IMR-90 (cell line): ENCODE results near the gene LILRA2. TPM values are rescaled to one million over a fixed set of nuclear protein-coding genes. Genes with fewer than 3 reads are reported as not detected.

ENCODE experiments used
- ATAC-seq: fragments of 200-7000 bp; cut with Tn5 transposase; 2 replicates; pipeline ENCODE4 v1.9.1; 2020; ENCODE audit warnings: low read depth, mild to moderate bottlenecking, moderate library complexity
- BruUV-seq: library from RNA; stranded (reverse); fragments of 400-500 nt; replicated peaks from 2 replicates; lab custom pipeline; 2021; lab: Mats Ljungman, UMichigan
- CTCF ChIA-PET: fragments of 300-600 bp; formaldehyde crosslinking; extraction: SDS; loops from one replicate; lab custom pipeline; 2021; ENCODE audit warnings: antibody characterized with exemption; lab: Yijun Ruan, JAX
- POLR2A ChIA-PET: fragments of 300-600 bp; sonication (Branson Sonifier 250); formaldehyde crosslinking; loops from one replicate; lab custom pipeline; 2022; ENCODE audit warnings: antibody characterized with exemption; ENCODE audit not compliant: unreplicated experiment; lab: Charles Lee
- DNase-seq: peaks from one replicate; pipeline ENCODE4 v3.0.0; 2013
- H2AFZ ChIP-seq: replicated peaks from 2 replicates; pipeline ENCODE3; 2013; ENCODE audit warnings: low read length, mild to moderate bottlenecking; ENCODE audit not compliant: poor library complexity
- H2AK5ac ChIP-seq: 2 replicates; pipeline ENCODE4 v1.6.1; 2013; ENCODE audit warnings: low read depth, low read length, inconsistent platforms
- H2AK9ac ChIP-seq: replicated peaks from 2 replicates; pipeline ENCODE3; 2013; ENCODE audit warnings: mild to moderate bottlenecking, low read depth, low read length, moderate library complexity; ENCODE audit not compliant: poor library complexity
- H2BK120ac ChIP-seq: 2 replicates; pipeline ENCODE4 v1.6.1; 2013; ENCODE audit warnings: low read depth, low read length, inconsistent platforms
- H2BK15ac ChIP-seq: 3 replicates; pipeline ENCODE4 v1.6.1; 2013; ENCODE audit warnings: low read depth, low read length, inconsistent platforms
- H2BK20ac ChIP-seq: 2 replicates; pipeline ENCODE4 v1.6.1; 2013; ENCODE audit warnings: low read depth, mild to moderate bottlenecking, inconsistent platforms, low read length, moderate library complexity
- H2BK5ac ChIP-seq: 2 replicates; pipeline ENCODE4 v1.6.1; 2013; ENCODE audit warnings: mild to moderate bottlenecking, low read depth, low read length, inconsistent platforms; ENCODE audit not compliant: poor library complexity, severe bottlenecking
- H3K14ac ChIP-seq: replicated peaks from 2 replicates; pipeline ENCODE4 v1.6.1; 2013; ENCODE audit warnings: low read depth, low read length, inconsistent platforms
- H3K18ac ChIP-seq: 2 replicates; pipeline ENCODE4 v1.6.1; 2013; ENCODE audit warnings: low read depth, low read length, control low read depth
- H3K23ac ChIP-seq: 2 replicates; pipeline ENCODE4 v1.6.1; 2013; ENCODE audit warnings: low read depth, low read length, inconsistent platforms
- H3K27ac ChIP-seq: 2 replicates; pipeline ENCODE4 v1.5.1; 2013; ENCODE audit warnings: mild to moderate bottlenecking, control low read depth, low read length; ENCODE audit not compliant: insufficient read depth
- H3K27me3 ChIP-seq: 2 replicates; pipeline ENCODE4 v1.6.1; 2013; ENCODE audit warnings: low read length; ENCODE audit not compliant: control insufficient read depth, insufficient read depth
- H3K36me3 ChIP-seq: 2 replicates; pipeline ENCODE4 v1.6.1; 2013; ENCODE audit warnings: low read length, mixed read lengths; ENCODE audit not compliant: control insufficient read depth, insufficient read depth
- H3K4ac ChIP-seq: 2 replicates; pipeline ENCODE4 v1.6.1; 2013; ENCODE audit warnings: low read depth, low read length, inconsistent platforms
- H3K4me1 ChIP-seq: 2 replicates; pipeline ENCODE4 v1.6.1; 2013; ENCODE audit warnings: low read length, mixed read lengths; ENCODE audit not compliant: control insufficient read depth, insufficient read depth
- H3K4me2 ChIP-seq: 2 replicates; pipeline ENCODE4 v1.6.1; 2013; ENCODE audit warnings: low read depth, mild to moderate bottlenecking, control low read depth, low read length, moderate library complexity
- H3K4me3 ChIP-seq: 2 replicates; pipeline ENCODE4 v1.5.1; 2013; ENCODE audit warnings: low read depth, mild to moderate bottlenecking, control low read depth, low read length, moderate library complexity; ENCODE audit not compliant: insufficient read depth
- H3K56ac ChIP-seq: 2 replicates; pipeline ENCODE4 v1.6.1; 2013; ENCODE audit warnings: low read length, inconsistent platforms; ENCODE audit not compliant: insufficient read depth; ENCODE audit errors: extremely low read depth
- H3K79me1 ChIP-seq, 2 experiments: 2 replicates each; pipeline ENCODE4 v1.6.1; 2013; ENCODE audit warnings: low read length in 2 of 2, inconsistent platforms in 1 of 2, low read depth in 1 of 2
- H3K9ac ChIP-seq: 2 replicates; pipeline ENCODE4 v1.6.1; 2013; ENCODE audit warnings: low read depth, low read length, control low read depth
- H3K9me1 ChIP-seq: 2 replicates; pipeline ENCODE4 v1.6.1; 2013; ENCODE audit warnings: low read length, inconsistent platforms; ENCODE audit not compliant: insufficient read depth
- H3K9me3 ChIP-seq: 2 replicates; pipeline ENCODE4 v1.6.1; 2013; ENCODE audit warnings: low read length; ENCODE audit not compliant: control insufficient read depth, insufficient read depth
- H4K20me1 ChIP-seq: 2 replicates; pipeline ENCODE4 v1.6.1; 2013; ENCODE audit warnings: low read length, inconsistent platforms; ENCODE audit not compliant: insufficient read depth
- H4K5ac ChIP-seq: 2 replicates; pipeline ENCODE4 v1.6.1; 2013; ENCODE audit warnings: mild to moderate bottlenecking, low read depth, low read length, control low read depth
- H4K8ac ChIP-seq, 2 experiments: 2 replicates each; pipeline ENCODE4 v1.6.1; 2013; ENCODE audit warnings: low read depth in 2 of 2, low read length in 2 of 2, control low read depth in 1 of 2, inconsistent platforms in 1 of 2
- H4K91ac ChIP-seq: 2 replicates; pipeline ENCODE4 v1.6.1; 2013; ENCODE audit warnings: low read depth, low read length, inconsistent platforms; ENCODE audit not compliant: insufficient read depth
- BHLHE40 ChIP-seq: fragments of 150-350 bp; IDR thresholded peaks from 2 replicates; pipeline ENCODE4 v1.6.1; 2016; ENCODE audit warnings: mild to moderate bottlenecking, low read depth, low read length
- CEBPB ChIP-seq: IDR thresholded peaks from 2 replicates; pipeline ENCODE4 v1.6.1; 2012; ENCODE audit warnings: low read depth, low read length, improper control_type of control experiment
- FOS ChIP-seq: fragments of 150-350 bp; IDR thresholded peaks from 2 replicates; pipeline ENCODE4 v1.6.1; 2016; ENCODE audit warnings: low read depth, low read length
- MAFK ChIP-seq: IDR thresholded peaks from 2 replicates; pipeline ENCODE4 v1.6.1; 2012; ENCODE audit warnings: low read depth, low read length, improper control_type of control experiment
- MXI1 ChIP-seq: IDR thresholded peaks from 2 replicates; pipeline ENCODE4 v1.6.1; 2012; ENCODE audit warnings: low read depth, mild to moderate bottlenecking, low read length, moderate library complexity, borderline replicate concordance
- NFE2L2 ChIP-seq: fragments of 150-350 bp; IDR thresholded peaks from 2 replicates; pipeline ENCODE4 v1.6.1; 2016; ENCODE audit warnings: low read depth, mild to moderate bottlenecking, low read length
- POLR2A ChIP-seq: IDR thresholded peaks from 2 replicates; pipeline ENCODE4 v1.6.1; 2012; ENCODE audit warnings: mild to moderate bottlenecking, low read depth, low read length
- RAD21 ChIP-seq: IDR thresholded peaks from 2 replicates; pipeline ENCODE4 v1.6.1; 2012; ENCODE audit warnings: low read length, improper control_type of control experiment
- RCOR1 ChIP-seq: IDR thresholded peaks from 2 replicates; pipeline ENCODE4 v1.6.1; 2012; ENCODE audit warnings: mild to moderate bottlenecking, low read length, improper control_type of control experiment; ENCODE audit not compliant: insufficient replicate concordance
- RFX5 ChIP-seq: IDR thresholded peaks from 2 replicates; pipeline ENCODE4 v1.8.0; 2012; ENCODE audit warnings: low read depth, mild to moderate bottlenecking, low read length, moderate library complexity
- SMC3 ChIP-seq: fragments of 150-350 bp; IDR thresholded peaks from 2 replicates; pipeline ENCODE4 v1.6.1; 2016; ENCODE audit warnings: low read depth, mild to moderate bottlenecking, antibody characterized with exemption, low read length, moderate library complexity
- WGBS, 2 experiments: methylation state at CpG; one replicate each; pipeline versions ENCODE4 v1.1.5 to v1.1.7; 2013; ENCODE audit warnings: missing lambda C conversion rate in 2 of 2; ENCODE audit not compliant: insufficient read length in 1 of 2; ENCODE audit errors: extremely low coverage in 2 of 2; 5-methylcytosine and 5-hydroxymethylcytosine counted together
- dilution Hi-C: fragments of 300-500 bp; cut with HindIII; formaldehyde crosslinking; loops from one replicate; pipeline ENCODE4 v1.14.3; 2018; ENCODE audit warnings: low sequenced_read_pairs; ENCODE audit not compliant: unreplicated experiment
- in situ Hi-C: fragments of 300-500 bp; cut with MboI; formaldehyde crosslinking; loops from 3 replicates; pipeline ENCODE4 v1.14.3; 2019; ENCODE audit warnings: low sequenced_read_pairs, inconsistent platforms, mixed read lengths
- intact Hi-C: fragments of 100-400 bp; cut with micrococcal nuclease; formaldehyde crosslinking; loops from 2 replicates; pipeline ENCODE4 v1.10.0; 2022
- polyA plus RNA-seq, 3 experiments: library from polyadenylated mRNA; depleted of rRNA; stranded (reverse); fragments of >200 nt; gene quantifications; 2 replicates each; pipeline ENCODE4 v1.2.3, GENCODE V29; 2012; ENCODE audit warnings: low replicate concordance in 1 of 3
- total RNA-seq: library from RNA; depleted of rRNA; stranded (reverse); fragments of >200 nt; gene quantifications from 2 replicates; pipeline ENCODE4 v1.2.3, GENCODE V29; 2012
- TF ChIP-seq, protein P1 (sequence below): fragments of 150-350 bp; IDR thresholded peaks from 2 replicates; pipeline ENCODE4 v1.6.1; 2017; ENCODE audit warnings: mild to moderate bottlenecking, antibody characterized with exemption, low read length, low read depth
- TF ChIP-seq, protein P2 (sequence below): conservative IDR thresholded peaks from 2 replicates; pipeline ENCODE4 v1.5.1; 2012; ENCODE audit warnings: mild to moderate bottlenecking, low read depth, low read length, improper control_type of control experiment
- TF ChIP-seq, protein P3 (sequence below): fragments of 150-350 bp; IDR thresholded peaks from 2 replicates; pipeline ENCODE4 v1.6.1; 2016; ENCODE audit warnings: low read depth, mild to moderate bottlenecking, low read length, moderate library complexity, borderline replicate concordance

Gene LILRA2
- total and polyA plus RNA-seq, 2 of the 4 experiments (the other 2 are of a cell fraction): not detected

DNA sequence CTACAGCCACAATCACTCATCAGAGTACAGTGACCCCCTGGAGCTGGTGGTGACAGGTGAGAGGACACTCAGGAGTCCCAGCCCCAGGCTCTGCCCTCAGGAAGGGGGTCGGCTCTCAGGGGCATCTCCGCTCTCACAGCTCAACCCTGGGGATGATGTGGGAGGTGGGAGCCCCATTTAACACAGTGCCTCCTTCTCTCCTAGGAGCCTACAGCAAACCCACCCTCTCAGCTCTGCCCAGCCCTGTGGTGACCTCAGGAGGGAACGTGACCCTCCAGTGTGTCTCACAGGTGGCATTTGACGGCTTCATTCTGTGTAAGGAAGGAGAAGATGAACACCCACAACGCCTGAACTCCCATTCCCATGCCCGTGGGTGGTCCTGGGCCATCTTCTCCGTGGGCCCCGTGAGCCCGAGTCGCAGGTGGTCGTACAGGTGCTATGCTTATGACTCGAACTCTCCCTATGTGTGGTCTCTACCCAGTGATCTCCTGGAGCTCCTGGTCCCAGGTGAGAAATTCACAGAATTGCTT lies 1.0 kb downstream of the LILRA2 start:
- H3K9ac ChIP-seq: no peak overlapping the region
- H2AK9ac ChIP-seq: no peak overlapping the region
- H2BK5ac ChIP-seq: no peak overlapping the region
- H4K8ac ChIP-seq: no peak overlapping the region
- H3K4me2 ChIP-seq: no peak overlapping the region
- H3K9me3 ChIP-seq: peaks cover 37% of the 10 kb centered on the region
- no peak overlapping the region for H3K4me3 ChIP-seq
- DNase-seq (no peak), ATAC-seq (no peak)
- H3K4me1 ChIP-seq: no peaks in the 10 kb centered on the region
- no peak overlapping the region for H3K18ac ChIP-seq
- H3K9me1 ChIP-seq: no peaks in the 10 kb centered on the region
- H3K14ac ChIP-seq: no peak overlapping the region
- no peak overlapping the region for H2BK15ac ChIP-seq
- no peak overlapping the region for H4K5ac ChIP-seq
- TF ChIP-seq, protein P1, sequence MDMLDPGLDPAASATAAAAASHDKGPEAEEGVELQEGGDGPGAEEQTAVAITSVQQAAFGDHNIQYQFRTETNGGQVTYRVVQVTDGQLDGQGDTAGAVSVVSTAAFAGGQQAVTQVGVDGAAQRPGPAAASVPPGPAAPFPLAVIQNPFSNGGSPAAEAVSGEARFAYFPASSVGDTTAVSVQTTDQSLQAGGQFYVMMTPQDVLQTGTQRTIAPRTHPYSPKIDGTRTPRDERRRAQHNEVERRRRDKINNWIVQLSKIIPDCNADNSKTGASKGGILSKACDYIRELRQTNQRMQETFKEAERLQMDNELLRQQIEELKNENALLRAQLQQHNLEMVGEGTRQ: no peak
- TF ChIP-seq CEBPB (no peak), FOS (no peak), MXI1 (no peak), NFE2L2 (no peak), RCOR1 (no peak), SMC3 (no peak), RAD21 (no peak), BHLHE40 (no peak), MAFK (no peak), POLR2A (no peak), RFX5 (no peak)
- TF ChIP-seq, protein P2, sequence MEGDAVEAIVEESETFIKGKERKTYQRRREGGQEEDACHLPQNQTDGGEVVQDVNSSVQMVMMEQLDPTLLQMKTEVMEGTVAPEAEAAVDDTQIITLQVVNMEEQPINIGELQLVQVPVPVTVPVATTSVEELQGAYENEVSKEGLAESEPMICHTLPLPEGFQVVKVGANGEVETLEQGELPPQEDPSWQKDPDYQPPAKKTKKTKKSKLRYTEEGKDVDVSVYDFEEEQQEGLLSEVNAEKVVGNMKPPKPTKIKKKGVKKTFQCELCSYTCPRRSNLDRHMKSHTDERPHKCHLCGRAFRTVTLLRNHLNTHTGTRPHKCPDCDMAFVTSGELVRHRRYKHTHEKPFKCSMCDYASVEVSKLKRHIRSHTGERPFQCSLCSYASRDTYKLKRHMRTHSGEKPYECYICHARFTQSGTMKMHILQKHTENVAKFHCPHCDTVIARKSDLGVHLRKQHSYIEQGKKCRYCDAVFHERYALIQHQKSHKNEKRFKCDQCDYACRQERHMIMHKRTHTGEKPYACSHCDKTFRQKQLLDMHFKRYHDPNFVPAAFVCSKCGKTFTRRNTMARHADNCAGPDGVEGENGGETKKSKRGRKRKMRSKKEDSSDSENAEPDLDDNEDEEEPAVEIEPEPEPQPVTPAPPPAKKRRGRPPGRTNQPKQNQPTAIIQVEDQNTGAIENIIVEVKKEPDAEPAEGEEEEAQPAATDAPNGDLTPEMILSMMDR: no peak
- TF ChIP-seq, protein P3, sequence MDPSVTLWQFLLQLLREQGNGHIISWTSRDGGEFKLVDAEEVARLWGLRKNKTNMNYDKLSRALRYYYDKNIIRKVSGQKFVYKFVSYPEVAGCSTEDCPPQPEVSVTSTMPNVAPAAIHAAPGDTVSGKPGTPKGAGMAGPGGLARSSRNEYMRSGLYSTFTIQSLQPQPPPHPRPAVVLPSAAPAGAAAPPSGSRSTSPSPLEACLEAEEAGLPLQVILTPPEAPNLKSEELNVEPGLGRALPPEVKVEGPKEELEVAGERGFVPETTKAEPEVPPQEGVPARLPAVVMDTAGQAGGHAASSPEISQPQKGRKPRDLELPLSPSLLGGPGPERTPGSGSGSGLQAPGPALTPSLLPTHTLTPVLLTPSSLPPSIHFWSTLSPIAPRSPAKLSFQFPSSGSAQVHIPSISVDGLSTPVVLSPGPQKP: no peak
- H3K4ac ChIP-seq: no peak overlapping the region
- ChIA-PET POLR2A (no interaction called here), CTCF (no interaction called here)
- H2BK20ac ChIP-seq: no peak overlapping the region
- no peak overlapping the region for H4K91ac ChIP-seq
- no peak overlapping the region for H3K23ac ChIP-seq
- no CpG with 5 or more reads among the region's 12 CpGs for WGBS, 2 experiments
- H2AK5ac ChIP-seq: no peak overlapping the region
- in situ Hi-C loops (loop anchor here (5.0 kb wide), 1 partner anchor 277 kb away; no protein-coding TSS in a partner anchor), dilution Hi-C loops (no loop called here), intact Hi-C loops (no loop called here)
- no peaks in the 10 kb centered on the region for H3K27me3 ChIP-seq
- no peaks in the 10 kb centered on the region for H3K79me1 ChIP-seq
- no TSS peak for BruUV-seq
- H2AFZ ChIP-seq: no peak overlapping the region
- H3K56ac ChIP-seq: no peak overlapping the region
- no peaks in the 10 kb centered on the region for H4K20me1 ChIP-seq
- no peaks in the 10 kb centered on the region for H3K36me3 ChIP-seq
- H3K27ac ChIP-seq: no peak overlapping the region
- no peak overlapping the region for H2BK120ac ChIP-seq
